Measurements from ENCODE around the gene DDX31. TPM values are rescaled to one million over a fixed set of nuclear protein-coding genes. Genes with fewer than 3 reads are reported as not detected.
A peak's percentile ranks its signal among the peaks of the same experiment; 100 is the strongest.

The DDX31 gene
- total RNA-seq, 1 experiment from 2014 or later = 19.2 TPM

- no peaks in the 10 kb centered on the region for H3K27me3 ChIP-seq (ENCODE audit: insufficient read depth, low read depth)
- H3K9me2 ChIP-seq (ENCODE audit: insufficient read depth) = no peaks in the 10 kb centered on the region
- TF ChIP-seq EZH2 (IDR thresholded peaks at IDR 0.05; ENCODE audit: low read depth) = no peak
- TF ChIP-seq, protein P1, sequence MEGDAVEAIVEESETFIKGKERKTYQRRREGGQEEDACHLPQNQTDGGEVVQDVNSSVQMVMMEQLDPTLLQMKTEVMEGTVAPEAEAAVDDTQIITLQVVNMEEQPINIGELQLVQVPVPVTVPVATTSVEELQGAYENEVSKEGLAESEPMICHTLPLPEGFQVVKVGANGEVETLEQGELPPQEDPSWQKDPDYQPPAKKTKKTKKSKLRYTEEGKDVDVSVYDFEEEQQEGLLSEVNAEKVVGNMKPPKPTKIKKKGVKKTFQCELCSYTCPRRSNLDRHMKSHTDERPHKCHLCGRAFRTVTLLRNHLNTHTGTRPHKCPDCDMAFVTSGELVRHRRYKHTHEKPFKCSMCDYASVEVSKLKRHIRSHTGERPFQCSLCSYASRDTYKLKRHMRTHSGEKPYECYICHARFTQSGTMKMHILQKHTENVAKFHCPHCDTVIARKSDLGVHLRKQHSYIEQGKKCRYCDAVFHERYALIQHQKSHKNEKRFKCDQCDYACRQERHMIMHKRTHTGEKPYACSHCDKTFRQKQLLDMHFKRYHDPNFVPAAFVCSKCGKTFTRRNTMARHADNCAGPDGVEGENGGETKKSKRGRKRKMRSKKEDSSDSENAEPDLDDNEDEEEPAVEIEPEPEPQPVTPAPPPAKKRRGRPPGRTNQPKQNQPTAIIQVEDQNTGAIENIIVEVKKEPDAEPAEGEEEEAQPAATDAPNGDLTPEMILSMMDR (conservative IDR thresholded peaks at IDR 0.05) = no peak
- H3F3A ChIP-seq (ENCODE audit: insufficient read depth, low read depth) = no peaks in the 10 kb centered on the region
- H3K36me3 ChIP-seq (ENCODE audit: low read depth) = peaks cover 6% of the 10 kb centered on the region; the same call in 1 of the 2 replicates
- no peak overlapping the region for H3K27ac ChIP-seq
- POLR2A ChIA-PET (ENCODE audit: unreplicated experiment) = no interaction called here
- CTCF ChIA-PET = no interaction called here
- intact Hi-C loops (cut with micrococcal nuclease; ENCODE audit: unreplicated experiment) = no loop called here
- DNase-seq = no peak
- no peaks in the 10 kb centered on the region for H4K20me1 ChIP-seq (ENCODE audit: insufficient read depth)
- H3K4me3 ChIP-seq = no peak overlapping the region
- H3K9me3 ChIP-seq (ENCODE audit: insufficient read depth, low read depth) = no peaks in the 10 kb centered on the region
- no TSS peak for BruUV-seq (replicated peaks)
- no peak overlapping the region for H2AFZ ChIP-seq
- no peaks in the 10 kb centered on the region for H3K4me1 ChIP-seq (replicated peaks; ENCODE audit: insufficient read depth)
- no peaks in the 10 kb centered on the region for H3K79me2 ChIP-seq (ENCODE audit: low read depth)
- H3K4me2 ChIP-seq = no peak overlapping the region
Measured at GRCh38 chr9:132602207-132602606, 67.6 kb downstream of the DDX31 start.

- intact Hi-C loops (cut with micrococcal nuclease; ENCODE audit: unreplicated experiment) = no loop called here
- Histone ChIP-seq H3K27ac (no peak overlapping the region), H2AFZ (no peak overlapping the region), H3K9me2 (ENCODE audit: insufficient read depth) (no peaks in the 10 kb centered on the region), H3F3A (ENCODE audit: insufficient read depth, low read depth) (no peaks in the 10 kb centered on the region), H3K27me3 (ENCODE audit: insufficient read depth, low read depth) (no peaks in the 10 kb centered on the region), H3K4me2 (no peak overlapping the region), H3K9me3 (ENCODE audit: insufficient read depth, low read depth) (no peaks in the 10 kb centered on the region), H3K36me3 (ENCODE audit: low read depth) (peaks cover 6% of the 10 kb centered on the region; the same call in 1 of the 2 replicates), H3K79me2 (ENCODE audit: low read depth) (no peaks in the 10 kb centered on the region), H3K4me3 (no peak overlapping the region), H4K20me1 (ENCODE audit: insufficient read depth) (peaks cover 6% of the 10 kb centered on the region; the same call in 1 of the 2 replicates), H3K4me1 (replicated peaks; ENCODE audit: insufficient read depth) (no peaks in the 10 kb centered on the region)
- CTCF ChIA-PET = no interaction called here
- POLR2A ChIA-PET (ENCODE audit: unreplicated experiment) = no interaction called here
- DNase-seq = peak in 1 of 2 experiments; percentile 23
- no TSS peak for BruUV-seq (replicated peaks)
- TF ChIP-seq EZH2 (IDR thresholded peaks at IDR 0.05; ENCODE audit: low read depth) = no peak
- TF ChIP-seq, protein P1 (conservative IDR thresholded peaks at IDR 0.05) = no peak
Measured at GRCh38 chr9:132600326-132600984, 69.3 kb downstream of the DDX31 start.

GRCh38 chr9:132597073-132597775, 72.6 kb downstream of the DDX31 start:
- H3K27me3 ChIP-seq (ENCODE audit: insufficient read depth, low read depth) = no peaks in the 10 kb centered on the region
- no TSS peak for BruUV-seq (replicated peaks)
- peaks cover 6% of the 10 kb centered on the region; the same call in 1 of the 2 replicates for H4K20me1 ChIP-seq (ENCODE audit: insufficient read depth)
- no peak overlapping the region for H3K27ac ChIP-seq
- ChIA-PET CTCF (no interaction called here), POLR2A (ENCODE audit: unreplicated experiment) (no interaction called here)
- H3K79me2 ChIP-seq (ENCODE audit: low read depth) = no peaks in the 10 kb centered on the region
- TF ChIP-seq EZH2 (IDR thresholded peaks at IDR 0.05; ENCODE audit: low read depth) = no peak
- TF ChIP-seq, protein P1 (conservative IDR thresholded peaks at IDR 0.05) = no peak
- peak in 1 of 2 experiments; percentile 28 for DNase-seq
- no peaks in the 10 kb centered on the region for H3K4me1 ChIP-seq (replicated peaks; ENCODE audit: insufficient read depth)
- H3K9me3 ChIP-seq (ENCODE audit: insufficient read depth, low read depth) = no peaks in the 10 kb centered on the region
- H3K9me2 ChIP-seq (ENCODE audit: insufficient read depth) = no peaks in the 10 kb centered on the region
- H3K4me3 ChIP-seq = no peak overlapping the region
- intact Hi-C loops (cut with micrococcal nuclease; ENCODE audit: unreplicated experiment) = no loop called here
- peaks cover 6% of the 10 kb centered on the region; the same call in 1 of the 2 replicates for H3K36me3 ChIP-seq (ENCODE audit: low read depth)
- H3F3A ChIP-seq (ENCODE audit: insufficient read depth, low read depth) = no peaks in the 10 kb centered on the region
- H3K4me2 ChIP-seq = no peak overlapping the region
- no peak overlapping the region for H2AFZ ChIP-seq

Data from PC-9 (cell line).